Astrocyte of the cerebellum (primary cell): ENCODE results near the gene IGSF21.

Experiments used
- DNase-seq: peaks from one replicate; pipeline ENCODE4 v3.0.0-alpha.2; 2011; ENCODE audit warnings: low read depth
- H3K4me3 ChIP-seq: 2 replicates; pipeline ENCODE4 v1.5.1; 2011; ENCODE audit warnings: mild to moderate bottlenecking, low read depth, low read length, moderate library complexity
- in situ Hi-C: cut with HindIII; loops from 2 replicates; pipeline ENCODE4 v1.10.0; 2017; ENCODE audit warnings: low sequenced_read_pairs
- TF ChIP-seq, protein P1 (sequence below): IDR thresholded peaks from 2 replicates; pipeline ENCODE4 v1.5.1; 2012; ENCODE audit warnings: low read length, low read depth, moderate library complexity, mild to moderate bottlenecking; ENCODE audit errors: missing control alignments

Gene IGSF21

DNA sequence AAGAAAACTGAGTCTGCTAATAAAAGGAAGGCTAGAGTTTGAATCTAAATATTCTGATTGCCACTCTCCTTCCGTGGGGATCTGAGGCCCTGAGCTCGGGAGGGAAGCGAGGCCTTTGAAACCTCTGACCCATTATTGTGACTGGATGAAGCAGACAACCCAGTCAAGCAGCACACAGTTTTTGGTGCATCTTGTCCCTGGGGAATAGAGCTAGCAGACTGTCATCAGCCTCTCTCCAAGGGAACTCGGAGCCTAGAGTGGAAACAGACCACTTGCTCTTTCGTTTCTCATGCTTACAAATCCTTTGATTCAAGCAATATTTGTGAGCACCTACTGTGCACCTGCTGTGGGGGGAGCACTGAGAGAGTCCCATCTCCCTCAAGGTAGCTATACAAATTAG, 240.0 kb downstream of the IGSF21 start:
- DNase-seq: no peak
- in situ Hi-C loops: no loop called here
- H3K4me3 ChIP-seq: no peak overlapping the region
- TF ChIP-seq, protein P1, sequence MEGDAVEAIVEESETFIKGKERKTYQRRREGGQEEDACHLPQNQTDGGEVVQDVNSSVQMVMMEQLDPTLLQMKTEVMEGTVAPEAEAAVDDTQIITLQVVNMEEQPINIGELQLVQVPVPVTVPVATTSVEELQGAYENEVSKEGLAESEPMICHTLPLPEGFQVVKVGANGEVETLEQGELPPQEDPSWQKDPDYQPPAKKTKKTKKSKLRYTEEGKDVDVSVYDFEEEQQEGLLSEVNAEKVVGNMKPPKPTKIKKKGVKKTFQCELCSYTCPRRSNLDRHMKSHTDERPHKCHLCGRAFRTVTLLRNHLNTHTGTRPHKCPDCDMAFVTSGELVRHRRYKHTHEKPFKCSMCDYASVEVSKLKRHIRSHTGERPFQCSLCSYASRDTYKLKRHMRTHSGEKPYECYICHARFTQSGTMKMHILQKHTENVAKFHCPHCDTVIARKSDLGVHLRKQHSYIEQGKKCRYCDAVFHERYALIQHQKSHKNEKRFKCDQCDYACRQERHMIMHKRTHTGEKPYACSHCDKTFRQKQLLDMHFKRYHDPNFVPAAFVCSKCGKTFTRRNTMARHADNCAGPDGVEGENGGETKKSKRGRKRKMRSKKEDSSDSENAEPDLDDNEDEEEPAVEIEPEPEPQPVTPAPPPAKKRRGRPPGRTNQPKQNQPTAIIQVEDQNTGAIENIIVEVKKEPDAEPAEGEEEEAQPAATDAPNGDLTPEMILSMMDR: no peak

DNA sequence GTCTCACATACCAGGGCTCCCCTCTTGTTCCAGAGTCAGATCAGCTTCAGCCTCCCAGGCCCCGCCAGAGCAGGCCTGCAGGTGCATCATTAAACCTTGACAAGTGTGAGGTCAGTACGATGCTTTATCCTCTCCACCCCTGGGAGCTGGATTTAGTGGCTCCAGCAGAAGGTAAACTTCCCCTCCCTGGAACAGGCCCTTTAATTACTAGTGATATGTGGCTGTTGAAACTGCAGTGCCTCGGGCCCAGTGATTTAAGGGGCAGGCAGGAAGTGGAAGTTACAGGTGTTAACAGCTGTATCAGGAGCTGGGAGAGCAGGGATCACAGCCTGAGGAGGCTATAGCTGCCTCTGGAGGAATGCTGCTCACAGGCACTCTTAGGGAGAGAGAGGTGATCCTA, 240.8 kb downstream of the IGSF21 start:
- DNase-seq: no peak
- in situ Hi-C loops: no loop called here
- no peak overlapping the region for H3K4me3 ChIP-seq
- TF ChIP-seq, protein P1: no peak

DNA sequence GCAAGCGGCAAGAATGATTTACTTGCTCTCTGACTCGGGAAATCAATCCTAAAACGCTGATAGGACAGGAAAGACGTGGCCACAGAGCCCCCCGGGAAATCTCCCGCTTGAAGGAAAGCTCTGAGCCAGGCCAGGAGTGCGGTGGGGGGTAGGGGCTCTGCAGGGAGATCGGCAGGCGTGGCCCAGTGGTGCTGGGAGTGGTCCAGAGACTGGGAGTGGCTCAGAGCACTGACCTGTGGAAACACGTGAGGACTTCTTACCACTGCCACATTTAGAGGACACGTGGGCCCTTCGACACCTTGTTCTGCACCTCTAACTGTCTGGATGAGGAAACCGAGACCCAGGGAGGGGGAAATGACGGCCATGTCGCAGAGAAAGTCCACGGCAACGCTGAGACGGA, 243.1 kb downstream of the IGSF21 start:
- DNase-seq: no peak
- in situ Hi-C loops: loop anchor here (5.0 kb wide), 3 partner anchors 43 to 83 kb away; no protein-coding TSS in a partner anchor
- H3K4me3 ChIP-seq: no peak overlapping the region
- TF ChIP-seq, protein P1: no peak

DNA sequence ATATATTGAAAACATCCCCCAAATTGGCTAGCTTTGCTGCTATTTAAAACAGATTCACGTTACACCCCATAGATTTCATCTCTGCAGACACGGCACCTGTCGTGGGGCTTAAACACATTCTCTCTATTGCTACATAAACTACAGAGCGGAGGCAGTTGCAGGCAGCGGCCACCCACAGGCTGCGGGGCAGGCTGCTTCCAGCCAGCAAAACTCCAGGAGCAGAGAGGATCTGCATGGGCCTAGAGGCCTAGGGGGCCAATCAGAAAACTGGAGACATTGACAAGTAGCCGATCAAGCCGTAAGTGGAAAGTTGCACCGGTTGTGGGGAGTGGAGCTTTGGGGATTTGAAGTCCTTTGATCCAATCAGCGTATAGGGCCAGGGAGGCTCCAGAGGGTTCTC, 244.1 kb downstream of the IGSF21 start:
- in situ Hi-C loops: loop anchor here (5.0 kb wide), 3 partner anchors 44 to 84 kb away; no protein-coding TSS in a partner anchor
- no peak overlapping the region for H3K4me3 ChIP-seq
- TF ChIP-seq, protein P1: no peak
- no peak for DNase-seq

DNA sequence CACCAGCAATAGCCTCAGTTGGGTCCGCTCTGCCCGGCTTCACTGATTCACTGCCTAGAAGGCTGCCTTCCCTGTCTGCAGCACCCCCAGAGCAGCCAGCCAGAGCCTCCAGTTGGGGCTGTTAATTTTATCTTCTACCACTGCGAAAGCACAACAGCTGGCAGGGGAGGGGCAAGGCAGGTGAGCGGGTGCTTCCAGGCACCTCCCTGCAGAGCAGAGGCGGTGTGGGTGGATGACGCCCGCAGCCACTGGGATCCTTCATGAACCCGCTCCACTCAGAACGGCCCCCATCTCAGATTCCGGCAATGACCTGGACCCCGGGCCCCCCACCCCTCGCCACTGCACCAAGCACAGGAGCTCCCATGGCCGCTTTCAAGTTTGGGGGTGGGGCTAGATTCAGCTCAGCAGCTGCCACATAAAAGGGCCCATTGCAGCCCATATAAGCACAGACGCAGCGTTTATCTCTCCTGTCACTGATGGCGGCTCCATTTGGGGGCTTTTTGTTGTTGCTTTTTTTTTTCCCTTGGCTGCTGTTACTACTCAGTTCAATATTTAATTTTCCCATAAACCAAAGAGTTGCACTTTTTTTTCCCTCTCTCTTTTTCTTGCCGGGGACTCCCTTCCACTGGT, 245.2 kb downstream of the IGSF21 start:
- TF ChIP-seq, protein P1: no peak
- in situ Hi-C loops: loop anchor here (5.0 kb wide), 3 partner anchors 45 to 85 kb away; no protein-coding TSS in a partner anchor
- no peak for DNase-seq
- H3K4me3 ChIP-seq: no peak overlapping the region

DNA sequence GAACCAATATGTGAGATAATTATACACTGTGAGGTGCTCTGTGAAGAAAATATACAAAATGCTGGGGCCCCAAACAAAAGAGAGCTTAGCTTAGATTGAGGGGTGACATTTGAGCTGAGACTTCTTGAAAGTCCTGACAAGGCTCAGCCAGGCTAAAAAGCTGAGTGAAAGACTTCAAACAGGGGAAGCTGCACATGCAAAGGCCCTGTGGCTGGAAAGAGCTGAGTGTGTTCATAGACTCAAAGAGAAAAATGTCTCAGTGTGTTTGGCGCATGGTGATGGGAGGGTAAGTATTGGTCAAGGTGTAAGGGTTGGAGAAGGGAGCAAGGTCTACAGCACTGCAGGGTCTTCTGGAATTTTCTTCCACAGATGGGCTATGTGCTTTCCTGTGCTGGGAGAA, 245.9 kb downstream of the IGSF21 start:
- TF ChIP-seq, protein P1: no peak
- DNase-seq: no peak

More for the DNA sequence above, 245.9 kb downstream of the IGSF21 start:
- in situ Hi-C loops: loop anchor here (5.0 kb wide), 3 partner anchors 44 to 86 kb away; no protein-coding TSS in a partner anchor
- no peak overlapping the region for H3K4me3 ChIP-seq
